Activated CD8-positive, alpha-beta memory T cell treated with anti-CD3 and anti-CD28 coated beads, Interleukin-2, amount 50 U/mL, for 24 hours (primary cell): ENCODE results near the gene CNTN4.

Source experiments
- DNase-seq: peaks from one replicate; pipeline ENCODE4 v3.0.0-alpha.2; 2020; ENCODE audit errors: extremely low read depth

The CNTN4 gene

DNA sequence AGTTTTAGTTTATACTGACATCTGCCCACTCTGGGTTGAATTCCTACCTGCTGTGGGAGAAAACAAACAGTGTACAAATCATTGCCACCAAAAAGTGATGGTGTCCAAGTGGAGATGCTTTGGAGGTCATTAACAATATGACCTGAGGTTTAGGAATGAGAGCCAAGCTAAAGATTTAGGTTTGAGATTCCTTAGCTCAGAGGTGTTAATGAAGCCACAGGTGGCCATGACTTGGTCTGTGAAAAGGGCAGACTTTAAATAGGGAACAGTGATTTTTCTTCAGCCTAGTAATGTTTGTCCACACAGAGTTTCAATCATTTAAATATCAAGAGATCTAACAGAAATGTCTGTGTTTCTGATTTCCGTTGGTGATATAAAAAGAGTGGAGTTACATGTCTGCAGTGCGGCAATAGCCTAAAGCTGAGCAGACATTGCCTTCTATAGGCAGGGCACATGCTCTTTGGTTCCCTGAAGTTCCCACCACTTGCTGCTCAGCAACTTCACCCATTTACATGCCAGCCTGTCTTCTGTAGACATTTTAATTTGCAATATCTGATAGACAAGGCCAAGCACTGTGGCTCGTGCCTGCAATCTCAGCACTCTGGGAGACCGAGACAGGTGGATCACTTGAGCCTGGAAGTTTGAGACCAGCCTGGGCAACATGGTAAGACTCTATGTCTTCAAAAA lies 588.3 kb downstream of the CNTN4 start:
- no peak for DNase-seq

DNA sequence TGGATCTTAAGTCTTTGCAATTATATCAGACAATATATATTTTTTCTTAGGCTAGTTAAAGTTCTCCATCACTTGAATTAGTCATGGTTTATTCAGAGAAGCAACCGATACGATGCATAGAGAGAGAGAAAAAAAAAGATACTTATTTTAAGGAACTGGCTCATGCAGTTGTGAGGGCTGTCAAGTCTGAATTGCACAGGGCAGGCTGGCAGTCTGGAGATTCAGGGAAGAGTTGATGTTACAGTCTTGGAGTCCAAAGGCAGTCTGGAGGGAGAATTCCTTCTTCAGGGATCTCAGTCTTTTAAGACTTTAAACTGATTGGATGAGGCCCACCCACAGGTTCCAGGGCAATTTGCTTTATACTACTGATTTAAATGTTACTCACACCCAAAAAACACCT lies 598.9 kb downstream of the CNTN4 start:
- DNase-seq = no peak

DNA sequence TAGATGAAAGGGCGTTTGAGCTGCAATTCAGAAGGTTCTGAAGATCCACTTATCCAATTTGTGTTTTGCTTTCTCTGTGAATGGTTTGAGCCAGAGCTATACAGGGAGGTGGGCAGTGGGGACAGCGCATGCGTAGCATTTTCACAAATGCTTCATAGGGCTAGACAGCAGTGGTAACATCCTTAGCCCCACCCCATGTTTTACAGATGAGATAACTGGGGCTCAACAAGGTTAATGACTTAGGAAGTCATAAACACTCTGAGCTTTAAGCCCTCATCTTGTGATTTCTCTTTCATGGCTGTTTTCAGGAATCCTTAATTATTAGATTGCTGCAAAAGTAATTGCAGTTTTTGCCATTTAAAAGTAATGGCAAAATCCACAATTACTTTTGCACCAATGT lies 602.8 kb downstream of the CNTN4 start:
- no peak for DNase-seq

DNA sequence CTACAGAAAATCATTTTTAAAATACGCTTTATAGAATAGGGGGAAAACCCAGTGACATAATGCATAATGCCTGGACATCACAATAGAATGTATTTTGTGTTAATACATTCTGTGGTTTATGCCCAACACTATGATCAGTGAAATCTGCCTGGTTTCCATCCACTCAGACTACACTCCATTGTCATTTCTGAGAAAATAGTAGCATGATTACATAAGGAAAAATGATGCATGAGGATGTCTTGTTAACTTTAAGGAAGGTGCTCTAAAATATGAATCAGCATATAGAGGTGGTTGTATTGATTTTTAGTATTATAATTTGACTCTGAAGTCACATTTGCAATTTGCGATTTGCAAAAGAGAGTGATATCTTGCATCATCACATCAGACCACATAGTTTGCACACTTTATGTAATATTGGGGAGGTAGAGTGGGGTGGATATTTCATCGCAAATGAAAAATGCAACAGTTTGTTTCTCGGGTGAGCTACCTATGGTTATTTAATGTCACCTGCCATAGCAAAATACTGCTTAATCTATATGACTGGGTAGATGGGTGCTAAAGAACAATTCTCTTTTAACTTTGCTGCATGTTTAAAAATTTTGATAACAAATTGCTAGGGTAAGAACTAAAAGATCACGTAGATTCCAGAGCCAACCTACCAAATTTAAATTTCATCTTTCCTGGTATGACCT lies 607.6 kb downstream of the CNTN4 start:
- no peak for DNase-seq

DNA sequence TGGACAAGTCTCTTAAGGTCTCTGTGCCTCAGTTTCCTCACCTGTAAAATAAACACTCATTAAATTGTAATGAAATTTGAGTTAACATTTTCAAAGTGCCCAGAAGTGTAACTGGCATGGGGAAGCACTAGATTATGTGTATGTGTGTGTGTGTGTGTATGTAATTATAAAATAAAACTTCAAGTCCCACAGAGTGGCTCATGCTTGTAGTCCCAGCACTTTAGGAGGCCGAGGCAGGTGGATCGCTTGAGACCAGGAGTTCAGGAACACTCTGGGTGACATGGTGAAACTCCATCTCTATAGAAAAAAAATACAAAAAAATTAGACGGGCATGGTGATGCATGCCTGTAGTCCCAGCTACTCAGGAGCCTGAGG lies 608.2 kb downstream of the CNTN4 start:
- no peak for DNase-seq

DNA sequence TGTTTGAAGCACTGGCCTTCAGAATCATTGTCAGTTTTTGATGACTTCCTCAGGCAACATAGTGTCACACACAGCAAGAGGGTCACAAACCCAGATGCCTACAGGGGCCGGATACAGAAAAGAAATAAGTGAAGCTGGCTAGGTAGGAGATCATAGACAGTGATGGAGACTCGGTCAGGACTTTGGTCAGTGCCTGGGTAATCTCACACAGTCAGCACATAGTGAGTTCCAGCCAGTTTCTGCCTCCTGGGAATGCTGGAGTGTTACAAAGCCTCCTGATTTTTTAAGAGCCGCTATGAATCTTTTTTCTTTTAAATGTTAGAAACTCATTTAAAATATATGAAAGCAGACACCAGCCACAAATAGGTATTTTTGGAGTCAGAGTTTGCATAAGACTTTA lies 612.4 kb downstream of the CNTN4 start:
- DNase-seq = no peak

DNA sequence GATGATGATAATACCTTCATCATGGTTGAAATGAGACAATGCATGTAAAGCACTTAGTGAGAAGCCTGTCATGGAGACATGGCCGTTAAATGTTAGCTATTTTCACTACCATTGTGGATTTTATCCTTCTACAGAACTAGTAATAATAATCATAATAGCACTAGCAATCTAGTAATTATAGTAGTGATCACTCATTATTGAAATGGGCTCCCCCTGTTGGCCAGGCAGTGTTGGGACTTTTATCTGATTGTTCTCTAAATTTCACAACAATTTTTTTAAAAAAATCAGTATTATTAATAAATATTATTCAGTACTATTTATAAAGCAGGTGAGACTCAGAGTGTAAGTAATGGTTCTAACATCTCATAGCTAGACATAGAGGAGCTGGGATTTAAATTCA lies 615.3 kb downstream of the CNTN4 start:
- DNase-seq = no peak

DNA sequence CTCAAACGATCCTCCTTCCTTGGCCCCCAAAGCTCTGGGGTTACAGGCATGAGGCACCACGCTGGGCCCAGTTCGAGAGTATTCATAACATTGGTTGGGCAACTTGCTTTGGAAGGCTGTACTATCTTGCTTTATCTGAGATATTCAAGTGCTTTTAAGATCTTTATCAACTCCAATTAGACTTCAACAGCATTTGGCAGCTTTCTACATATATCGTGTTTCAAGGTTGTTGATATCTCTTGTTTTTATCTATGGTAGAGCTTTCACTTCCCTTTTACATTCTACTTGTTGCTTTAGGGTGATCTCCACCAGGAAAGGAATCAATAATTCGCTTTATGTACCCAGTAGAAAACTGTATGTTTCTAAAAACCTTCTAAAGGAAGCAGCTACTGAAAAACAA lies 616.2 kb downstream of the CNTN4 start:
- no peak for DNase-seq

DNA sequence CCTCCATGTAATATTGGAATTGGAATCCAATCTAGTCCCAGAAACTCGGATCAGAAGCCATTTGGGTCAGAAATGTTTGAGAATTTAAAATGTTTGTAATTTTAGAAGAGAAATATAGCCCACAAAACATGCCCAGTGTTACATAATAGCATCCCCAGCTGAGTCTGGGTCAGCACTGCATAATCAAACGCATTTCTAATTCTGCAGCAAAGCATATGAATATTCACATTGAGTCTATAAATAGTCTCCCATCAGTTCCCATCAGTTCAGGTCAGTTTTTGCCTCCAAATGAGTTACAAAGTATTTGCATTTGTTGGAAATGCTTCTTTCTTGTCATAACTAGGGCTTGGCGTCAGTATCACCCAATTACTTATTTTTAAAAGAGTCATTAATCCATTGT lies 628.4 kb downstream of the CNTN4 start:
- no peak for DNase-seq

DNA sequence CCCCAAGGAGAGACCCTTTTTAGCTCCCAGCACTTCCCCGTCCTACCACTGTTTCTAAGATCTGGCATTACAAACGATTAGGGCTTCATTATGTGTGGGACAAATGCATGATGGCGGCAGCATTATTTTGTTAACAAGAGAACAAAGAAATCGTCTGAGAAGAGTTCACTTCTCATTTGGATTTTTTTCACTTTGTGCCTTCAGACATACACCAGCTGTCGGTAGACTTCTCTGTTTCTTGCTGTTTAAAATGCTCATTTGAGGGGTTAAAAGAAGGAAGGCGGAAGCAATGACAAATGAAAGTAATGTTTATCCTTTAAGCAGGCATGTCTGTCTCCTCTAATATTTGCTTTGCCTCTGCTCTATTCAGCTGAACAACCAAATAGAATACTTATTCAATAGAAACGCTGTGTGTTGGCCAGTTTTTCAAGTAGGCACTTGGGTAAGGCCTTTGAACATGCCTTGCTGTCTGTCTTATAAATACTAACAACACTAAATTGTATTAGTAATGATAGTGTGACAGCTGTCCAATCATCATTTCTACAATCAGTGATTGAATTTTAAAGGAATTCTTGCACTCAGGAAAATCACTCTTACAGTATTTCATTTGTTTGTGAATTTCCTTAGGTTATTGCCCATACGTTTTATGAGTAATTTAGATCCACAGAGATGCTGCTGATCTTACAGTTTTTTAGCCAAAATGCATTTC lies 629.1 kb downstream of the CNTN4 start:
- DNase-seq = no peak

DNA sequence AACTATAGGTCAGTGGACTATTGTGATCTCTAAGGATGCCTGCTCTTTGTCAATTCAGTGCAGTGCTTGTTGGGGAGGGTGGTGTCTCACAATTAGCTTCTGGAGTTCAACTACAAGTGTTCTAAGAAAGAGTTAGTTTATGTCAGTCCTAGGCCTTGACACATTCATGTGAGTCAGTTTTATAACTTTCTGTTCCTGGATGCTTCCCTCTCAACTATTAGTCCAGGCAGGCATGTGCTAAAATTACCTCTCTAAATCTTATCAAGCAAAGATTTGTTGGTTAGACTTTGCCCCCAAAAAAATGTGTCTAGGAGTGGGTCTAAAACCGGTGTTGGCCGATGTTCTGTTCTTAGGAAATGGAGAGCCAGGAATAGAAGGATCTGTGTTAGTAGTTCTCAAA lies 633.2 kb downstream of the CNTN4 start:
- no peak for DNase-seq

DNA sequence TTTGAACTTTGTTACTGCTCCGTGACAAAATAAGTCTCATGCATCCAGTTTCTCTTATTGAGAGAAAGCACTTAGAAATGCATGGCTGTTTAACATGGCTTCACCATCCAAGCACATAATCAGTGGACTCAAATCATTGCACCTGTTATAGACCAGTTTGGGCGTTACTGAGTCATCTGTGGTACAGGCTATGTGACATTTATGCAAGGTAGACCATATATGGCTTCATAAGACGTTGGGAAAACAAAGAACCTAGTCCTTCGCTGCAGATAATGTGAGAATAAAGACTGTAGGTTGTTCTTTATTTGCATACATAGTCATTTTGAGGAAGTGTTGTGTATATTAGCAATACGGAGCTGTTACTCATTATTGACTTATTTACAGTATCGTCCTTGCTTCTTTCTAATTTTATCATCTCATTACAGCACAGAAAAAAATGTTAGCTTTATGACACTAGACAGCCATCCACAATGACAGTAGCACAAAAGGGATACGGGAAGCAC lies 636.8 kb downstream of the CNTN4 start:
- DNase-seq = no peak

DNA sequence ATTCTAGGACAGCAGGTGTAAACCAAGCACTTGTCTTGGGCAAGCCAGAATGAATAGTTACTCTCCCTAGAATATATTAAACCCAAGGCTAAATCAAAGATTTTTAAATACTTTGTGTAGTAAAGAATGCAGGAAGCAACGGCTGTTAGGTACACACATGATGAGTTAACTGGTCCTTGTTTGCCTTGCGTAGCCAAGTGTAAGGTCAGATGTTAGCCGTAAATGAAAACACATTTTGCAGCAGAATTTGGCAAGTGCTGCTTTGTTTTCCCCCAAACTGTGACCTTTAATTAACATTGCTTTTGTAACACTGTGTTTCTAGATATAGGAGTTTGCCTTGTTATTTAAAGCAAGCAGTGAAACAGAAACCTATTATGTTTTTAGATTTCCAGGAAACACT lies 642.9 kb downstream of the CNTN4 start:
- DNase-seq = no peak

DNA sequence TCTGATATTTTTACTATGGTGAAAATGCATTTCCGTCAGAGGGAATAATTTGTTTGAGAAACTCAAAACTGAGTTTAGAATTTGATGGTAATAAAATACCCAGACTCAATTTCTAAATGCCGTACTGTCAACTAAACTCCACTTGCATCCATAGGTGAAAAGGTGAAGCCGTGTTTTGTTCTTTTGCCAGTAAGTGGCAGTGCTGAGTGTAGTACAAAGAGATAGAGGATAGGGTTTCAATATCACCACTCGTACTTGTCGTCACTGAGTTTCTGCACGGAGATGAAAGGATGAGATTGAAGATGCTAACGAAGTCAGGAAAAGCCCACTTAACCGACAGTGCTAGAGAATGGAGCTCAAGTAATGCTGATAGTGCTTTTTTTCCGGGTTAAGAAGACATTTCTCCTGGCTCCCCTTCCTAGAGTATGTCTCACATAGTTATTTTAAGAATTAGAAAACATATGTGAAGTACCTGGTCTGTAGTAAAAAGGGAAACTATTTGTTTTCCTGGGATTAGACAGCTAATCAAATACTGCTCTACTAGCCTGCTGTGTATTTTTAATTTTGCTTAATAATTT lies 666.4 kb downstream of the CNTN4 start:
- no peak for DNase-seq

DNA sequence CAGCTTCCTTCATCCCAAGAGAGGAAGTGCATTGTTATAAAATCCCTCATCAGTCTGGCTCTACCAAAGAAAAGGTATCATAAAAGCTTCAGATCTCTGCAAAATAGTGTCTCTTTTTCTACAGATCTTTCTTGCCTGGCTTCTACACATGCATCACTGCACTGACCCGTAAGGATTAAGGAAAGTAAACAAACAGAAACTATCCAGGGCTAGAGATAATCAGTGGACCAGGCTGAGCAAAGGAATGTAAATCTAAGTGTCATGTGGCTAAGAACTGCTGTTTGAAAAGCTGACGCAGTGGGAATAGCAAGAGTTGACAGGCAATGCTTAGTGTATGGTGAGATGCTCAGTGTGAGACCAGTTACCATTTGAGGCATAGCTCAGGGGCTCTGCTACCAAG lies 671.8 kb downstream of the CNTN4 start:
- DNase-seq = no peak

DNA sequence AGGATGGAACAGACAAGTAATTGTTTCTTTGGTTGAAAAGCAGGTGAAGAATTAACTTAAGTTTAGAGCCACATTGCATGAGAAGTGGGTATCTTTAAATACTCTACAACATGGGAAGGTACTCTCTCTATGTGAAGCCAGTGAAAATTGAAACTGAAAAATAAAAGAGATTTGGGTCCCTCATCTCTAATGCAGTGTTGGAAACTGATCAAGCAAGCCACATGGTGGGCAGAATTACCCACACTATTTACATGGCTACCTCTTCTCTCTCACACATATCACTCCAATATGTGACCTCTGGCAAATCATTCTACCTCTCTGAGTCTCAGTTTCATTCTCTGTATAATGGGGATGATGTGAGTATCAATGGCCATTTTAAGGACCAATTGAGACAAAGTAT lies 672.5 kb downstream of the CNTN4 start:
- DNase-seq = no peak

DNA sequence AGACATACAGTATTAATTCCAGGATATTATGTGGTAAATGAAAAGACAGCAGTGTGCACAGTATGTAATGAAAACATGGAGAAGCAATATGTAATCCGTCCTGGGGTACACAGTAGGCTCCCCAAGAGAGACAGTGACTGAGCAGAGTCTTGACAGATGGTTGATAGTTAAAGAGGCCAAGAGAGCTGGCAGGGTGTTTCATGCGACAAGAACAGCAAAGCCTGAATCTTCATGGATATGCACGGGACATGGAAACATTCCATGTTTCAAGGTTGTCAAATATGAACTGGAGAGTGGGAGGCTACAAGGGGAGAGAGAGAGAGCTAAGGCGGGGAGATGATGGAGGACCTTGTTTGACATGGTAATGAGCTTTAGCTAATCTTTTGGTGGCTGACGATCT lies 673.1 kb downstream of the CNTN4 start:
- no peak for DNase-seq

DNA sequence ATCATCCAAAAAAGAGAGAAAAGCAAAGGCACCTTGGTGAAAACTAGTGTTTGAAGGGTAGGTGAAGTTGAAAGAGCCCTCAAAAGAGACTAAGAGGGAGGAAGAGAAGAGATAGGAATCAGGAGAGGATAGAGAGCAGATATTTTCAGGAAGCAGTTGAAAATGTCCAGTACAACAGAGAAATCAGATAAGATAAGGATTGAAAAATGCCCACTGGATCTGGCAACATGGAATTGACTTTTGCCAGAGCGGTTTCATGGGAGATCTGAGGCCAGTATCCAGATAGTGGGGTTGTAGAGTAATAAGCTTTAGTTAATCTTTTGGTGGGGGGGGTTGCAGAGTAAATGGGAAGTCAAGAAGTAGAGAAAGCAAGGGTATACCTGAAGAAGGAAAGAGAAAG lies 674.1 kb downstream of the CNTN4 start:
- DNase-seq = no peak

DNA sequence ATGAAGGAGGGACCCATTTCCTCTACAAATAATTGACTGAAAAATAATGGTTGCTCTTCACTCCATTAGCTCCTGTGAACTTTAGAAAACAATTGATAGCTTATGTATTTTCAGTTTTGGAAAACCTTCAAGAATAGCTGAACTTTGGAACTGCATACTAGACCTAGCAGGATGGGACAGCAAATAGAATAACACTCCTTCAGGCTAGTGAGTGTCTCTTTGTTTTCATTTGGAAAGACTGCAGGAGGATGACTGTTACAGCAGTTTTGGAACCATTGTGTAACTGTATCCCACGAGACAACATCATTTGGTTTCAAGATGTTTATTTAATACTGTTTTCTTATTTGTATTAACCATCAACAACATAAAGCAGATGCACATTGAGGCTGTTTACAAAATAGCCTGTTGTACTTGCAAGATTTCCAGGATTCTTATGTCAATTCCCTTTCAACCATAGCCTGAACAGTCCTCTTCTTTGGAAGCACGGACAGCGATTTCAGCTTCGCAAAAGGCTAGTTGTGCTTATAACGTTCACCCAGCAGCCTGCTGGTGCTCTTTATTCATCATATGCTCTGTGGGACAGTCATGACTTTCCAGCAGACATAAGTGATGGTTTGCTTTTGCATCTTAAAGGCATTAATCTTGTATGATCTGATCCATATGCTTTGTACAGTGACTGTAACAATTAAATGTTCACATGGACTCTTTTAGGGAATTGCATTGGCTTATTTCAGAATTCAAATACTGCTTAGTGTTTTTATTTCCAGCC lies 676.0 kb downstream of the CNTN4 start:
- DNase-seq = no peak

DNA sequence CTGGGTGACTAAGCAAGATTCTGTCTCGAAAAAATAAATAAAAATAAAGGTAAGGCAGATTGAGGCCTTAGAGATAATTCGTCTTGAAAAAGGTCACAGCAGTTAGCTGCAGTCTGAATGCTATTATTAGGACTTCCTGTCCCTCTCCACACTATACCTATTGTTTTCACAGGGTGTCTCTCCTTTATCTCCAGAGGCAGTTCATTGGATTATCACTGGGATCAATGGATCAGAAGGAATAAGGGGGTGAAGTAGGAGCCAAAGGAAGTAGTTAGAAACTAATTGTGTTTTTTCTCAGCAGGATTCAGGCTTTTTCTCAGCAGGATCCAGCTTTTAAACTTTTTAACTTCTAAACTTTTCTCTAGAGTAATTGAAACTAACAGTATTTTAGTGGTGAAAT lies 684.6 kb downstream of the CNTN4 start:
- no peak for DNase-seq

DNA sequence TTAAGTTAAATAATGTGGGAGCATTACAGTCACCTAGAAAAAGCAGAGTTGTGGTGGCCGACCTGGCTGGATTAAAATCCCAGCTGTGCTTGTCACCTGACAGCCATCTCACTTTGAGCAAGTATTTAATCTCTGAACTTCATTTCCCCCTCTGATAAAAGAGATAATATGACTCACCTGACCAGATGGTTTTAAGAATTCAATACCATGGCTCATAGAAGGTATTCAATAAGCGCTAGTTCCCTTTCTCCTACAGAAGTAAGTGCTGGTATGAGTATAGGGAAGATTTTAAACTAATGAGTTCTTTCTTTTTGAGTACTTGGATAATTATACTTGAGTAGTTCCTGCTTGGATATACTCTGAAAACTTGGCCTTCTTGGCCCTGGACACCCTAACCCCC lies 686.0 kb downstream of the CNTN4 start:
- DNase-seq = no peak

DNA sequence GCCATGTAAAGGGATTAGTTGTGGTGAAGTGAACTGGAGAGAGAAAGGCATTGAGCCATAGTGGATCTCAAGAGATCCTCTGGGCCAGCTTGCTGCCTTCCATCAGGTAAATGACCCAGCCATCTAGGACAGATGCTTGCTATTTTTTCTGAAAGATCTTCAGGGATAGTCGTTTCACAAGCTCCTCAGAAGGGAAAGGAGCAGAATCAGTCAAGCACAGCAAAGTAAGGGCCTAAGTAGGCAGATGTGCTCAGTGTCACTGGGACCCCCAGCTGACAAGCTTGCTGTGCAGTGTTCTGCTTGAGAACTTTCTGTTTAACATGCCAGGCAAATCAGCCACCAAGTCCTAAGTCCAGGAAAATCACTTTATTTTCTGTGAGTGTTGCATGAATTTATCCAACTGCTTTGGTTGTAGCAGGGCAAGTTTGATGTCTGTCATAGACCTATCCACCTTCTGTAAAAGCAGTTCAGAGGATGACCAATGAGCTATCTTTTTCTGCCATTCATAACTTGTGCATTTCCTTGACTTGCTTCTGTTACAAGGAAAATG lies 691.7 kb downstream of the CNTN4 start:
- DNase-seq = no peak
